Stomach (tissue), 4 donors: ENCODE results near the gene PDGFD.

ENCODE experiments used
- EP300 ChIP-seq: sonication (generic); formaldehyde crosslinking; IDR thresholded peaks from one replicate; pipeline ENCODE4 v1.6.1; 2017; ENCODE audit warnings: antibody characterized with exemption
- POLR2A ChIP-seq, 4 donors: fragments of 450-650 bp; IDR thresholded peaks; one replicate each; pipeline ENCODE4 v1.6.1; 2016; ENCODE audit warnings: antibody characterized with exemption in 4 of 4, control low read depth in 2 of 4, mild to moderate bottlenecking in 1 of 4, moderate library complexity in 1 of 4
- POLR2AphosphoS5 ChIP-seq, 3 donors: sonication (generic); formaldehyde crosslinking; IDR thresholded peaks; one replicate each; pipeline ENCODE4 v1.6.1; 2016; ENCODE audit warnings: antibody characterized with exemption in 3 of 3
- TF ChIP-seq, protein P1 (sequence below), 7 experiments: fragments of 450-650 bp in 4 of 7; fragments of 200-600 bp in 3 of 7; sonication (generic) in 3 of 7; IDR thresholded peaks; one replicate each; pipeline ENCODE4 v1.5.1; 2016 to 2019; ENCODE audit warnings: antibody characterized with exemption in 7 of 7, control low read depth in 2 of 7, mild to moderate bottlenecking in 1 of 7

DNA sequence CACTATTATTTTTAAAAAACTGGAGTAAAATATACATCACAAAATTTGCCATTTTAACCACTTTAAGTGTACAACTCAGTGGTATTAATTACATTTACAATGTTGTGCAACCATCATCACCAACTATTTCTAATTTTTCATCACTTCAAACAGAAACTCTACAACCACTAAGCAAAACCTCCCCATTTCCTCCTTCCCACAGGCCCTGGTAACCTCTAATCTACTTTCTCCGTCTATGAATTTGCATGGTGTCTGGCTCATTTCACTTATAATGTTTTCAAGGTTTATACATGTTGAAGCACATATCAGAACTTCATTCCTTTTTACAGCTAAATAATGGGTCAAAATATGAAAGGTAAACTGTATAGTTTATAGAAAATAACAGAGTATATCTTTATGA is 103.1 kb downstream of the PDGFD start:
- TF ChIP-seq, protein P1, sequence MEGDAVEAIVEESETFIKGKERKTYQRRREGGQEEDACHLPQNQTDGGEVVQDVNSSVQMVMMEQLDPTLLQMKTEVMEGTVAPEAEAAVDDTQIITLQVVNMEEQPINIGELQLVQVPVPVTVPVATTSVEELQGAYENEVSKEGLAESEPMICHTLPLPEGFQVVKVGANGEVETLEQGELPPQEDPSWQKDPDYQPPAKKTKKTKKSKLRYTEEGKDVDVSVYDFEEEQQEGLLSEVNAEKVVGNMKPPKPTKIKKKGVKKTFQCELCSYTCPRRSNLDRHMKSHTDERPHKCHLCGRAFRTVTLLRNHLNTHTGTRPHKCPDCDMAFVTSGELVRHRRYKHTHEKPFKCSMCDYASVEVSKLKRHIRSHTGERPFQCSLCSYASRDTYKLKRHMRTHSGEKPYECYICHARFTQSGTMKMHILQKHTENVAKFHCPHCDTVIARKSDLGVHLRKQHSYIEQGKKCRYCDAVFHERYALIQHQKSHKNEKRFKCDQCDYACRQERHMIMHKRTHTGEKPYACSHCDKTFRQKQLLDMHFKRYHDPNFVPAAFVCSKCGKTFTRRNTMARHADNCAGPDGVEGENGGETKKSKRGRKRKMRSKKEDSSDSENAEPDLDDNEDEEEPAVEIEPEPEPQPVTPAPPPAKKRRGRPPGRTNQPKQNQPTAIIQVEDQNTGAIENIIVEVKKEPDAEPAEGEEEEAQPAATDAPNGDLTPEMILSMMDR (IDR thresholded peaks at IDR 0.05), result no peak
- TF ChIP-seq POLR2A (IDR thresholded peaks at IDR 0.05) (no peak), EP300 (no peak), POLR2AphosphoS5 (IDR thresholded peaks at IDR 0.05) (no peak)
